Mucosa of stomach (tissue), 1 donor: ENCODE data around the gene TPSAB1.
"Not testable (repeated sequence)": the region's sequence is repeated elsewhere in the genome, so short reads cannot be mapped to it uniquely, and the experiment has no call there.

Source experiments
- H3K27me3 ChIP-seq: one replicate; pipeline ENCODE4 v1.7.0; 2013; ENCODE audit warnings: mild to moderate bottlenecking, low read length; ENCODE audit not compliant: control insufficient read depth, insufficient read depth
- H3K36me3 ChIP-seq: one replicate; pipeline ENCODE4 v1.7.0; 2013; ENCODE audit warnings: low read length; ENCODE audit not compliant: control insufficient read depth, insufficient read depth
- H3K4me1 ChIP-seq: one replicate; pipeline ENCODE4 v1.7.0; 2013; ENCODE audit warnings: mild to moderate bottlenecking, low read length; ENCODE audit not compliant: control insufficient read depth, insufficient read depth
- H3K4me3 ChIP-seq: one replicate; pipeline ENCODE4 v1.7.0; 2013; ENCODE audit warnings: low read length
- H3K9ac ChIP-seq: one replicate; pipeline ENCODE4 v1.7.0; 2013; ENCODE audit warnings: mild to moderate bottlenecking, low read length, moderate library complexity
- H3K9me3 ChIP-seq: one replicate; pipeline ENCODE4 v1.7.0; 2013; ENCODE audit warnings: mild to moderate bottlenecking, low read length, moderate library complexity; ENCODE audit not compliant: control insufficient read depth
- donor health status: Pancreatic carcinoma.

Gene TPSAB1

GRCh38 chr16:1261131-1261892, 20.8 kb downstream of the TPSAB1 start:
- Histone ChIP-seq H3K4me3 (no peak overlapping the region), H3K36me3 (no peaks in the 10 kb centered on the region), H3K9ac (no peak overlapping the region), H3K4me1 (peaks cover 7% of the 10 kb centered on the region), H3K9me3 (no peaks in the 10 kb centered on the region), H3K27me3 (peaks cover 56% of the 10 kb centered on the region)

GRCh38 chr16:1262210-1262845, 21.8 kb downstream of the TPSAB1 start:
- no peaks in the 10 kb centered on the region for H3K36me3 ChIP-seq
- peaks cover 7% of the 10 kb centered on the region for H3K4me1 ChIP-seq
- no peaks in the 10 kb centered on the region for H3K9me3 ChIP-seq
- peaks cover 49% of the 10 kb centered on the region for H3K27me3 ChIP-seq
- no peak overlapping the region for H3K9ac ChIP-seq
- H3K4me3 ChIP-seq, result no peak overlapping the region

GRCh38 chr16:1262846-1263221, 22.3 kb downstream of the TPSAB1 start:
- Histone ChIP-seq H3K9me3 (no peaks in the 10 kb centered on the region), H3K27me3 (peaks cover 49% of the 10 kb centered on the region), H3K36me3 (no peaks in the 10 kb centered on the region), H3K9ac (no peak overlapping the region), H3K4me3 (no peak overlapping the region), H3K4me1 (peaks cover 7% of the 10 kb centered on the region)

DNA sequence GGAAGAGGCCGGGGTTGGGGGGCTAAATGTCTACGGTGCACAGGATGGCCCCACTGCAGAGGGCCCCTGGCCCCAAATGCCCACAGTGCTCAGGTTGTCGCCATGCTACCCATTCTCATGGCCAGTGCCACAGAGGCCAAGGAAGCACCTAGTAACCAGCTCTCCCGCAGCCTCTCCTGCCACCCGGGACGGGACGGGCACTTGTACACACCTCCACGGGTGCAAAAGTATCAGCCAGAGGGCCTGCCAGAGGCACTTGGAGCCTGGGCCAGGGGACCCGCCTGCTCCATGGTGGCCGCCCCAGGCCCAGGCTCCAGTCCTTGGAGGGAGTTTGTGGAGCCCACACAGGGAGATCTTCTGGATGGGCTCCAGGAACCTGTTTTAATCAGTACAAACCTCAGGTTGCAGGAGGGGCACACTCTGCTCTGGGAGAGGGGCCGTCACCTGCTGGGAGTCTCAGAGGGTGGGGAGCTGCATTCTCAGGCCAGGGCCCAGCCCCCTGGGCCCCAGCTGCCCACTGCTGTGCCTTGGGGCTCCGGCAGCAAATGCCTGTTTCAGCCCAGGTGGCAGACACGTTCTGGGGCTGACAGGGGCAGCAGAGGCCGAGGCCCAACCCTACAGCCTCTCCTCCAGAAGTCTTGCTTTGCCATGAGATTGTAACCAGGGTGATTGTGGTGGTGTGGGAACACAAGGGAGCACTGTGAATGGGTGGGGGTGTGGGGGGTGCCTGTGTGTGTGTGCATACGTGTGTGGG, 23.3 kb downstream of the TPSAB1 start:
- peaks cover 49% of the 10 kb centered on the region for H3K27me3 ChIP-seq
- no peaks in the 10 kb centered on the region for H3K9me3 ChIP-seq
- peaks cover 7% of the 10 kb centered on the region for H3K4me1 ChIP-seq
- H3K9ac ChIP-seq, result no peak overlapping the region
- H3K36me3 ChIP-seq, result no peaks in the 10 kb centered on the region
- no peak overlapping the region for H3K4me3 ChIP-seq

DNA sequence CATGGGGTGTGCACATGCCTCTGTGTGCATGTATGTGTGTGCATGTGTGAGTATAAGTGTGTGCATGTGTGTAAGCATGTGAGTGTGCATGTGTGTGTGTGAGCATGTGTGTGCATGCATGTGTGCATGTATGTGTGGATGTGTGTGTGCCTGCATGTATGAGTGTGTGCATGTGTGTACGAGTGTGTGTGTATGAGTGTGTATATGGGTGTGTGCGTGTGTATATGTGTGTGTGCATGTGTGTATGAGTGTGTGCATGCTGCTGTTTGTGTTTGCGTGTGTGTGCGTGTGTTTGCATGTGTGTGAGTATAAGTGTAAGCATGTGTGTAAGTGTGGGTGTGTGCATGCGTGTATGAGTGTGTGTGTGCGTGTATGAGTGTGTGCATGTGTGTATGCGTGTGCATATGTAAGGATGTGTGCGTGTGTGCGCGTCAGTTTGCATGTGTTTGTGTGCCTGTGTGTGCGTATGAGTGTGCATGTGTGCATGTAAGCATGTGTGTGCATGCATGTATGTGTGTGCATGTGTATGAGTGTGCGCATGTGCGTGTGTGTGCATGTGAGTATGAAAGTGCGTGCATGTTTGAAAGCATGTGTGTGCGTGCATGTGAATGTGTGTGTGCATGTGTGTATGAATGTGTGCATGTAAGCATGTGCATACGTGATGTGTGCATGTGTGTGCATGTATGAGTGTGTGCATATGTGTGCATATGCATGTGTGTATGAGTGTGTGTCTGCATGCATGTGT, 24.0 kb downstream of the TPSAB1 start:
- H3K27me3 ChIP-seq, result peaks cover 41% of the 10 kb centered on the region
- no peaks in the 10 kb centered on the region for H3K36me3 ChIP-seq
- no peaks in the 10 kb centered on the region for H3K9me3 ChIP-seq
- peaks cover 1% of the 10 kb centered on the region for H3K4me1 ChIP-seq
- no peak overlapping the region for H3K4me3 ChIP-seq
- H3K9ac ChIP-seq, result no peak overlapping the region

- H3K27me3 ChIP-seq, result peaks cover 35% of the 10 kb centered on the region
- no peak overlapping the region for H3K4me3 ChIP-seq
- H3K36me3 ChIP-seq, result no peaks in the 10 kb centered on the region
- H3K9me3 ChIP-seq, result no peaks in the 10 kb centered on the region
- no peaks in the 10 kb centered on the region for H3K4me1 ChIP-seq
- H3K9ac ChIP-seq, result no peak overlapping the region
Observed at GRCh38 chr16:1265090-1265630, 24.7 kb downstream of the TPSAB1 start.

DNA sequence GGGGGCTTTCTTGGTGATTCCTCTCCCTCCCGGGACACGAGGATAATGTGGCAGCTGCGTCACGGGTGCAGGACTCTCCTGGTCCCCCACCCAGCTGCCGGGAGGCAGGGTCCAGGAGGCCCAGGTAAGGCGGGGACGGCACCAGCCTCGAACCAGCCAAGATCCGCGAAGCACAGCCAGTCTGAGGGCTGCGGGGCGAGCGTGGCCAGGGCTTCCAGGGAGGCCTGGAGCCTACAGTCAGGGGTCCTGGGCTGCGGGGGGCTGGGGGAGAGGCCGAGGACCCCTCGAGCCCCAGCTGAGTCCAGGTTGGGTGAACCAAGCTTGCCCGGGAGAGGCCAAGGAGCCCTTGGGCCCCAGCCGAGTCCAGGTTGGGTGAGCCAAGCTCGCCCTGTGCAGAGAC, 25.3 kb downstream of the TPSAB1 start:
- Histone ChIP-seq H3K9me3 (no peaks in the 10 kb centered on the region), H3K4me3 (no peak overlapping the region), H3K36me3 (no peaks in the 10 kb centered on the region), H3K27me3 (peaks cover 28% of the 10 kb centered on the region), H3K9ac (no peak overlapping the region), H3K4me1 (no peaks in the 10 kb centered on the region)

DNA sequence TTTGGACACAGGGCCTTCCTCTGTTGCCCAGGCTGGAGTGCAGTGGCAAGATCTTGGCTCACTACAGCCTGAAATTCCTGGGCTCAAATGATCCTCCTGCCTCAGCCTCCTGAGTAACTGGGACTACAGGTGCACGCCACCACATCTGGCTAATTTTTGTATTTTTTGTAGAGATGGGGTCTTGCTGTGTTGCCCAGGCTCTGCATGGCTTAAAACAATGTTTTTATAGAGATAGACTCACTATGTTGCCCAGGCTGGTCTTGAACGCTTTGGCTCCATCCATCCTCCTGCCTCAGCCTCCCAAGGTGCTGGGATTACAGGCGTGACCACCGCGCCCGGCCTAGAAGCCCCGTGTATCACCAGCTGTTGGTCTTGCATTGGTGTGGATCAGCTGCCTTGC, 28.9 kb downstream of the TPSAB1 start:
- not testable (repeated sequence) for H3K9ac ChIP-seq, H3K36me3 ChIP-seq, H3K4me3 ChIP-seq, H3K27me3 ChIP-seq, H3K9me3 ChIP-seq, H3K4me1 ChIP-seq

DNA sequence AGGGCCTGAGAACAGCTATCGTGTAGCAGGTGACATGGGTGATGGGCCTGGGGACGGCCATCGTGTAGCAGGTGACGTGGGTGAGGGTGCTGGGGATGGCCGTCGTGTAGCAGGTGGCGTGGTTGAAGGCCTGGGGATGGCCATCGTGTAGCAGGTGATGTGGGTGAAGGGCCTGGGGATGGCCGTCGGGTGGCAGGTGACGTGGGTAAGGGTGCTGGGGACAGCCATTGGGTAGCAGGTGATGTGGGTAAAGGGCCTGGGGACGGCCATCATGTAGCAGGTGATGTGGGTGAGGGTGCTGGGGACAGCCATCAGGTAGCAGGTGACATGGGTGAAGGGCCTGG, 30.8 kb downstream of the TPSAB1 start:
- Histone ChIP-seq H3K27me3 (peaks cover 9% of the 10 kb centered on the region), H3K4me3 (no peak overlapping the region), H3K9ac (no peak overlapping the region)

DNA sequence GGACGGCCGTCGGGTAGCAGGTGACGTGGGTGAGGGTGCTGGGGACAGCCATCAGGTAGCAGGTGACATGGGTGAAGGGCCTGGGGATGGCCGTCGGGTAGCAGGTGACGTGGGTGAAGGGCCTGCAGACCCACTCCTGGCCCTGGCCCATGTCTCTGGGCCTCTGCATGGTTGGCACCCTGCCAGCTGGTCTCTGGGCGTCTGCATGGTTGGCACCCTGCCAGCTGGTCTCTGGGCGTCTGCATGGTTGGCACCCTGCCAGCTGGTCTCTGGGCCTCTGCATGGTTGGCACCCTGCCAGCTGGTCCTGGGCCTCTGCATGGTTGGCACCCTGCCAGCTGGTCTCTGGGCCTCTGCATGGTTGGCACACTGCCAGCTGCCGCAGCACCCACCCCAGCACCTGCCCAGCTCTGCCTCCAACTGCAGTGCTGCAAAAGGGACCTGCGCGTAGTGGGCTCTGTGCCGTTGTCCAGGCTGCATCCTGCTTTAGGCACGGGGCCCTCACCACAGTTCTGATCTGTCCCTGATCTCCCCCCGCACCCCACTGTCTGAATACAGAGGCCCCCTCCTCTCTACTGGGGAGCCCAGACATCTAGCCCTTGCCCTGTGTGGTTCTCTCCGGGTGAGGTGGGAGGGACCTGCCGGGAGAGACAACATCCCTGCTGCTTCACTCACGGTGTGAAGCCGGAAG, 31.4 kb downstream of the TPSAB1 start:
- H3K9ac ChIP-seq, H3K4me1 ChIP-seq, H3K27me3 ChIP-seq, H3K36me3 ChIP-seq, H3K9me3 ChIP-seq, H3K4me3 ChIP-seq: not testable (repeated sequence)

More for the DNA sequence above, 30.8 kb downstream of the TPSAB1 start:
- no peaks in the 10 kb centered on the region for H3K9me3 ChIP-seq
- peaks cover 7% of the 10 kb centered on the region for H3K4me1 ChIP-seq
- no peaks in the 10 kb centered on the region for H3K36me3 ChIP-seq

- H3K9ac ChIP-seq, result no peak overlapping the region
- peaks cover 15% of the 10 kb centered on the region for H3K27me3 ChIP-seq
- H3K4me3 ChIP-seq, result no peak overlapping the region
- H3K9me3 ChIP-seq, result no peaks in the 10 kb centered on the region
- no peaks in the 10 kb centered on the region for H3K36me3 ChIP-seq
- peaks cover 7% of the 10 kb centered on the region for H3K4me1 ChIP-seq
Observed at GRCh38 chr16:1272453-1273198, 32.1 kb downstream of the TPSAB1 start.
